ENCODE results near the gene DUSP28. TPM values are rescaled to one million over a fixed set of nuclear protein-coding genes. Genes with fewer than 3 reads are reported as not detected.

The DUSP28 gene
- total and polyA plus RNA-seq, 2 of the 13 experiments (the other 11 are each of a cell fraction or from before 2014, with no cell fraction given) = 5.2 to 8.6 TPM

GRCh38 chr2:240597419-240598181 lies 37.4 kb downstream of the DUSP28 start (continued):
- no peak for TF ChIP-seq EHMT2 (IDR thresholded peaks at IDR 0.05; ENCODE audit: borderline replicate concordance, low read depth, low read length)
- TF ChIP-seq MYC (CRISPR knock-in tag; IDR thresholded peaks at IDR 0.05; ENCODE audit: borderline replicate concordance) = peak; percentile 78; the same call in 1 of the 2 replicates
- no peak for TF ChIP-seq ZSCAN29 (CRISPR knock-in tag; conservative IDR thresholded peaks at IDR 0.05)
- TF ChIP-seq ZNF18 (CRISPR knock-in tag; IDR thresholded peaks at IDR 0.05; ENCODE audit: insufficient replicate concordance) = no peak
- TF ChIP-seq PRDM4 (CRISPR knock-in tag; IDR thresholded peaks at IDR 0.05; ENCODE audit: borderline replicate concordance) = no peak
- TF ChIP-seq TBX3 (IDR thresholded peaks at IDR 0.05; ENCODE audit: borderline replicate concordance) = peak; percentile 37; the same call in 1 of the 2 replicates
- TF ChIP-seq ZNF768 (CRISPR knock-in tag; IDR thresholded peaks at IDR 0.05) = no peak
- peak; percentile 46; the same call in 1 of the 2 replicates for TF ChIP-seq ZNF501 (CRISPR knock-in tag; IDR thresholded peaks at IDR 0.05)
- TF ChIP-seq ZNF34 (CRISPR knock-in tag; IDR thresholded peaks at IDR 0.05; ENCODE audit: borderline replicate concordance) = no peak
- TF ChIP-seq ZNF124 (CRISPR knock-in tag; IDR thresholded peaks at IDR 0.05) = peak; percentile 56; the same call in 1 of the 2 replicates
- no peak for TF ChIP-seq CBX5 (CRISPR knock-in tag; IDR thresholded peaks at IDR 0.05; ENCODE audit: borderline replicate concordance)
- peak; percentile 83 for TF ChIP-seq ZNF431 (CRISPR knock-in tag; IDR thresholded peaks at IDR 0.05; ENCODE audit: borderline replicate concordance, low read depth)
- TF ChIP-seq ZFP36L2 (CRISPR knock-in tag; IDR thresholded peaks at IDR 0.05) = no peak
- TF ChIP-seq AHR (CRISPR knock-in tag; IDR thresholded peaks at IDR 0.05) = no peak
- no peak for TF ChIP-seq ZNF282 (IDR thresholded peaks at IDR 0.05; ENCODE audit: partially characterized antibody)
- peak; percentile 96 for TF ChIP-seq KDM6A (CRISPR knock-in tag; IDR thresholded peaks at IDR 0.05; ENCODE audit: low read depth)
- TF ChIP-seq GATAD2A (CRISPR knock-in tag; IDR thresholded peaks at IDR 0.05) = peak; percentile 72
- TF ChIP-seq NR0B2 (CRISPR knock-in tag; IDR thresholded peaks at IDR 0.05) = no peak
- TF ChIP-seq NFRKB (IDR thresholded peaks at IDR 0.05) = no peak
- TF ChIP-seq HOXA3 (CRISPR knock-in tag; IDR thresholded peaks at IDR 0.05) = peak; percentile 77
- no peak; the same call in 1 of the 2 replicates for TF ChIP-seq ZNF891 (CRISPR knock-in tag; IDR thresholded peaks at IDR 0.05)
- peak; percentile 76; the same call in 1 of the 2 replicates for TF ChIP-seq REPIN1 (CRISPR knock-in tag; IDR thresholded peaks at IDR 0.05; ENCODE audit: borderline replicate concordance, low read depth)
- TF ChIP-seq TCF12 (IDR thresholded peaks at IDR 0.05) = no peak
- no peak for TF ChIP-seq TCF12 (CRISPR knock-in tag; IDR thresholded peaks at IDR 0.05)
- no peak for TF ChIP-seq CCAR2 (optimal IDR thresholded peaks at IDR 0.05; ENCODE audit: low read depth, low read length)
- no peak for TF ChIP-seq TRIM22 (IDR thresholded peaks at IDR 0.05)
